22Rv1 (cell line): ENCODE data around the gene HIVEP2.

Experiments used
- ZFX ChIP-seq: fragments of 450-650 bp; IDR thresholded peaks from 2 replicates; pipeline ENCODE4 v1.6.1; 2017; ENCODE audit warnings: antibody characterized with exemption, borderline replicate concordance
- TF ChIP-seq, protein P1 (sequence below): fragments of 450-650 bp; IDR thresholded peaks from 2 replicates; pipeline ENCODE4 v1.5.1; 2017; ENCODE audit warnings: mild to moderate bottlenecking

DNA sequence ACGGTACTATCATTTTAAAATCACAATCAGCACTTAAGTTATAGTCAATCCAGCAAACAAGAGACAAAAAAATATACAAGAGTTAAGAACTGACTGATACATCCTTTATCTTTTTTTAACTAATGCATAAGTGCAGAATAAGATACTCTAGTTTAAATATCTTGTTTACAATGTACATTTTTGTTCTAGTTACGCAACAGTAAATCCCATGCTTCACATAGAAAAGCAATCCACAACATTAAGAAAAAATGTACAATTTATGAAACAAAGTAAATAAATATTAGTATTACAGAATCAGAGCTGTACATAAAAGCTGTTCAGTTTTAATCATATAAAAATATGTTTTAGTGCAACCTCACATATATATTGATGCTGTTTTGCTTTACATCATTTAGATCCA, 192.6 kb downstream of the HIVEP2 start:
- TF ChIP-seq, protein P1, sequence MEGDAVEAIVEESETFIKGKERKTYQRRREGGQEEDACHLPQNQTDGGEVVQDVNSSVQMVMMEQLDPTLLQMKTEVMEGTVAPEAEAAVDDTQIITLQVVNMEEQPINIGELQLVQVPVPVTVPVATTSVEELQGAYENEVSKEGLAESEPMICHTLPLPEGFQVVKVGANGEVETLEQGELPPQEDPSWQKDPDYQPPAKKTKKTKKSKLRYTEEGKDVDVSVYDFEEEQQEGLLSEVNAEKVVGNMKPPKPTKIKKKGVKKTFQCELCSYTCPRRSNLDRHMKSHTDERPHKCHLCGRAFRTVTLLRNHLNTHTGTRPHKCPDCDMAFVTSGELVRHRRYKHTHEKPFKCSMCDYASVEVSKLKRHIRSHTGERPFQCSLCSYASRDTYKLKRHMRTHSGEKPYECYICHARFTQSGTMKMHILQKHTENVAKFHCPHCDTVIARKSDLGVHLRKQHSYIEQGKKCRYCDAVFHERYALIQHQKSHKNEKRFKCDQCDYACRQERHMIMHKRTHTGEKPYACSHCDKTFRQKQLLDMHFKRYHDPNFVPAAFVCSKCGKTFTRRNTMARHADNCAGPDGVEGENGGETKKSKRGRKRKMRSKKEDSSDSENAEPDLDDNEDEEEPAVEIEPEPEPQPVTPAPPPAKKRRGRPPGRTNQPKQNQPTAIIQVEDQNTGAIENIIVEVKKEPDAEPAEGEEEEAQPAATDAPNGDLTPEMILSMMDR = no peak
- no peak for TF ChIP-seq ZFX
